ENCODE measurements around the gene MKX. TPM values are rescaled to one million over a fixed set of nuclear protein-coding genes. Genes with fewer than 3 reads are reported as not detected.

The MKX gene
- total and polyA plus RNA-seq, 9 of the 15 experiments (the other 6 are each of a cell fraction or from before 2014, with no cell fraction given), result 0.07 TPM; not detected in 7

DNA sequence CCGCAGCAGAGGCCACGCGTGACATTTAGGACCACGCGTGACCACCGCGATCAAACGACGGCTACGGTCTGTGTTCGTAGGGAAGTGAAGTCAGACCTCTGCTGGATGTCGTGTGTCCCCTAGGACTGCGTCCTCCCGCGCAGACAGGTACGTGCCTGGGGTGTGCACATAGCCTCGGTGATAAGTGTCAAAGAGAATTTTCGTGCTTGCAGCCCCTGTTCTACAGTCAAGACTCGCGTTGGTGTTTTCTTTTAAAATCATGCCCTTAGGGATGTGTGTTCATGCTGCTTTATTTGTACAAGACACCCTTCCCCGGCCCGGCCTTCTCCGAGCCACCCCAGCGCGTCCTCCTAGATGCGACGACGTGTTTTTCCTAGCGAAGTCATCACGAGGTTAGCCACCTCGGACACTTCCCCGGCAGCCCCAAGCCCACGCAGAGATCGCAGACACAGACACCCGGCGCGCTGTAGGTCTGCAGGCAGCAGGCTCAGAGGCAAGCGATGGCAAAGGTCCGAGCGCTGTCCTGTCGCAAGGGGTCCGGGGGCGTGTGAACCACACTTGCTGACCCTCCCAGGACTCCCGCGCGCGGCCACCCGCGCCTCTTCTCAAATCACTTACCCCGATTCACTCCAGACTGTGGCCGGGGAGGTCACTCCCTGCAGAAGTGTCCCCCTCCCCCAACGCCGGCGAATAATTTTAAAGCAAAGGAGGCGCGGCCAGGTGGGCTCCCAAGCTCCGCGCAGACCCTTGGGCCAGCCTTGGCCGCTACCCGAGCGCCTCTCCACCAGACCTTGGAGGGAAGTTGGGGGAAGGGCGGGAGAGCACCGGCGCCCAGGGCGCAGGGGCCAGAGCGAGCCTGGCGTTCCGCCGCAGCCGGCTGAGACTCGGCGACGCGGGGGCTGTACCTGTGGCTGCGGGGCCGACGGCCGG lies 552 bp downstream of the MKX start:
- Histone ChIP-seq H3K79me2 (ENCODE audit: control insufficient read depth, insufficient read depth, low read length) (no peaks in the 10 kb centered on the region), H3K9me1 (ENCODE audit: control insufficient read depth, insufficient read depth, low read length) (no peaks in the 10 kb centered on the region), H3K27me3 (ENCODE audit: control insufficient read depth in 2 of 2, insufficient read depth in 2 of 2, low read length in 2 of 2) (peaks cover 11 to 31% of the 10 kb centered on the region in 2 experiments), H3K9ac (ENCODE audit: insufficient read depth in 1 of 2, low read depth in 2 of 2, low read length in 2 of 2) (no peak overlapping the region), H3K4me1 (replicated peaks in 1 of 2; ENCODE audit: control insufficient read depth in 2 of 2, insufficient read depth in 2 of 2, low read length in 2 of 2) (peaks cover 0 to 21% of the 10 kb centered on the region in 2 experiments; a peak in 2 of 5 replicates), H3K9me3 (replicated peaks; ENCODE audit: control insufficient read depth, insufficient read depth, low read depth, low read length) (no peaks in the 10 kb centered on the region), H2AFZ (ENCODE audit: low read depth, low read length) (no peak overlapping the region), H3K4me2 (ENCODE audit: insufficient read depth, low read length) (no peak overlapping the region), H3K4me3 (no peak overlapping the region), H3K36me3 (ENCODE audit: control insufficient read depth, insufficient read depth, low read length) (no peaks in the 10 kb centered on the region), H4K20me1 (replicated peaks; ENCODE audit: control insufficient read depth, insufficient read depth, low read length) (no peaks in the 10 kb centered on the region), H3K27ac (ENCODE audit: extremely low read depth, low read depth, low read length) (no peak overlapping the region)
- no peak for FAIRE-seq
- no peak for DNase-seq (ENCODE audit: extremely low read depth in 1 of 4, low spot score in 3 of 4)
- in situ Hi-C loops (cut with MboI) (loop anchor here (25.0 kb wide), 1 partner anchor 642 kb away; no protein-coding TSS in a partner anchor), intact Hi-C loops (cut with micrococcal nuclease) (no loop called here)
- TF ChIP-seq NFE2L1 (tag; IDR thresholded peaks at IDR 0.05; ENCODE audit: borderline replicate concordance, low read depth) (no peak), SRF (CRISPR knock-in tag; IDR thresholded peaks at IDR 0.05) (no peak), NFIX (CRISPR knock-in tag; IDR thresholded peaks at IDR 0.05; ENCODE audit: low read depth) (no peak), TAF9B (IDR thresholded peaks at IDR 0.05; ENCODE audit: partially characterized antibody) (no peak), IFI16 (CRISPR knock-in tag; IDR thresholded peaks at IDR 0.05) (no peak), AFF1 (IDR thresholded peaks at IDR 0.05; ENCODE audit: low read depth in 1 of 2, partially characterized antibody in 2 of 2) (no peak), PRPF4 (IDR thresholded peaks at IDR 0.05; ENCODE audit: insufficient read depth, low read depth, low read length, poor library complexity, severe bottlenecking) (no peak), ZNF184 (CRISPR knock-in tag; IDR thresholded peaks at IDR 0.05) (no peak)
- ChIA-PET CTCF (ENCODE audit: low intra/inter-chr PET ratio) (no interaction called here), POLR2A (no interaction called here)
- ATAC-seq, result no peak
- 61% methylated on average over 52 of the region's 78 CpGs for WGBS (ENCODE audit: insufficient coverage, low coverage, missing lambda C conversion rate)
- no TSS peak for BruUV-seq (replicated peaks)
